Measurements from ENCODE around the gene FAH. TPM values are rescaled to one million over a fixed set of nuclear protein-coding genes. Genes with fewer than 3 reads are reported as not detected.

FAH gene
- polyA plus RNA-seq, 3 donors: 16.5 to 25.4 (median 24.0) TPM

DNA sequence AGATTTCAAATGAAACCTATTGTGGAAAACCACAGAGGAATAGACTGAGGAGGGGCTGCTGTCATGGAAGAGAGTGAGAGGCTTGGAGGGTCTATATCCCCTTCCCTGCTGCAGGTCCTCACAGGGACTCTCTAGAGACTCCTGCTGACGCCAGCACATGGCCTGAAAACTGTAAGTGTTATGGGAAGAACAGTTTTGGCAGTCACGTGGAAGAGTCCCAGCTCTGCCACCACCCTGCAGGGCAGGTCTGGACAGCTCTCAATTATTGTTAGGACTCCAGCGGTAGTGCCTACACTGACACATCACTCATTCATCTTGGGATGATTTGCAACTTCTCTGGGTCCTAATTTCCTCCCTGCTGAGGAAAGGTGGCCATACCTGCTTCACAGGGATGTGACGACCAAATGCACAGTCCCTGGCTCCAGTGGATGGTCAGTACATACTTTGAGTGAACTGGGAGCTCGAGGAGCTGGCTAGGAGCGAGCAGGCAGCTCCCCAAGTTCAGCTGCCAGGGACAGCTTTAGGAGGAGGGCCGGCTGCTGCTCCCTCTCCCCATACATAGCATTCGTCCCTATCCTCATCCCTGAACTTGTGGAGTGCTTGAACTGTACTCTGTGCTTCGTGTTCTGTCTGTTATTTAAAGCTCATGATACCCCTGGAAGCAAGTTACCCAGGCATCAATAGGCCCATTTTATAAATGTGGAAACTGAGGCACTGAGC is 50.0 kb downstream of the FAH start:
- no peaks in the 10 kb centered on the region for H3K4me1 Mint-ChIP-seq
- no peaks in the 10 kb centered on the region for H3K9me3 Mint-ChIP-seq
- Histone ChIP-seq H3K79me2 (ENCODE audit: insufficient read depth, low read length) (no peaks in the 10 kb centered on the region), H4K20me1 (ENCODE audit: insufficient read depth, low read length) (no peaks in the 10 kb centered on the region), H3K4me1 (ENCODE audit: control insufficient read depth in 1 of 2, insufficient read depth in 2 of 2, low read length in 2 of 2) (no peaks in the 10 kb centered on the region), H2AFZ (ENCODE audit: insufficient read depth, low read depth, low read length, poor library complexity, severe bottlenecking) (no peak overlapping the region), H3K27ac (ENCODE audit: low read depth in 1 of 2, low read length in 2 of 2) (no peak overlapping the region), H3K36me3 (replicated peaks in 1 of 2; ENCODE audit: control insufficient read depth in 1 of 2, insufficient read depth in 2 of 2, low read length in 2 of 2) (no peaks in the 10 kb centered on the region), H3K27me3 (ENCODE audit: control insufficient read depth in 2 of 2, insufficient read depth in 2 of 2, low read length in 2 of 2) (peaks cover 0 to 12% of the 10 kb centered on the region in 2 donors), H3K9ac (ENCODE audit: insufficient read depth, low read length, poor library complexity, severe bottlenecking) (no peak overlapping the region), H3K4me2 (replicated peaks; ENCODE audit: extremely low read depth, low read length, poor library complexity, severe bottlenecking) (no peak overlapping the region), H3K9me3 (replicated peaks in 1 of 2; ENCODE audit: control insufficient read depth in 1 of 2, insufficient read depth in 1 of 2, low read length in 2 of 2) (no peaks in the 10 kb centered on the region), H3K4me3 (replicated peaks in 1 of 3; ENCODE audit: low read depth in 2 of 3, low read length in 3 of 3) (no peak overlapping the region)
- TF ChIP-seq, protein P1, sequence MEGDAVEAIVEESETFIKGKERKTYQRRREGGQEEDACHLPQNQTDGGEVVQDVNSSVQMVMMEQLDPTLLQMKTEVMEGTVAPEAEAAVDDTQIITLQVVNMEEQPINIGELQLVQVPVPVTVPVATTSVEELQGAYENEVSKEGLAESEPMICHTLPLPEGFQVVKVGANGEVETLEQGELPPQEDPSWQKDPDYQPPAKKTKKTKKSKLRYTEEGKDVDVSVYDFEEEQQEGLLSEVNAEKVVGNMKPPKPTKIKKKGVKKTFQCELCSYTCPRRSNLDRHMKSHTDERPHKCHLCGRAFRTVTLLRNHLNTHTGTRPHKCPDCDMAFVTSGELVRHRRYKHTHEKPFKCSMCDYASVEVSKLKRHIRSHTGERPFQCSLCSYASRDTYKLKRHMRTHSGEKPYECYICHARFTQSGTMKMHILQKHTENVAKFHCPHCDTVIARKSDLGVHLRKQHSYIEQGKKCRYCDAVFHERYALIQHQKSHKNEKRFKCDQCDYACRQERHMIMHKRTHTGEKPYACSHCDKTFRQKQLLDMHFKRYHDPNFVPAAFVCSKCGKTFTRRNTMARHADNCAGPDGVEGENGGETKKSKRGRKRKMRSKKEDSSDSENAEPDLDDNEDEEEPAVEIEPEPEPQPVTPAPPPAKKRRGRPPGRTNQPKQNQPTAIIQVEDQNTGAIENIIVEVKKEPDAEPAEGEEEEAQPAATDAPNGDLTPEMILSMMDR (IDR thresholded peaks at IDR 0.05): no peak
- intact Hi-C loops (cut with micrococcal nuclease): no loop called here
- H3K27ac Mint-ChIP-seq: no peak overlapping the region
- 62% methylated on average over 2 of the region's 9 CpGs for WGBS (ENCODE audit: insufficient coverage)
- H3K36me3 Mint-ChIP-seq: no peaks in the 10 kb centered on the region
- no peak overlapping the region for H3K4me3 Mint-ChIP-seq
- DNase-seq: no peak
- H3K27me3 Mint-ChIP-seq (ENCODE audit: low read depth in 3 of 3): peaks cover 7 to 14% (median 9%) of the 10 kb centered on the region in 3 donors

DNA sequence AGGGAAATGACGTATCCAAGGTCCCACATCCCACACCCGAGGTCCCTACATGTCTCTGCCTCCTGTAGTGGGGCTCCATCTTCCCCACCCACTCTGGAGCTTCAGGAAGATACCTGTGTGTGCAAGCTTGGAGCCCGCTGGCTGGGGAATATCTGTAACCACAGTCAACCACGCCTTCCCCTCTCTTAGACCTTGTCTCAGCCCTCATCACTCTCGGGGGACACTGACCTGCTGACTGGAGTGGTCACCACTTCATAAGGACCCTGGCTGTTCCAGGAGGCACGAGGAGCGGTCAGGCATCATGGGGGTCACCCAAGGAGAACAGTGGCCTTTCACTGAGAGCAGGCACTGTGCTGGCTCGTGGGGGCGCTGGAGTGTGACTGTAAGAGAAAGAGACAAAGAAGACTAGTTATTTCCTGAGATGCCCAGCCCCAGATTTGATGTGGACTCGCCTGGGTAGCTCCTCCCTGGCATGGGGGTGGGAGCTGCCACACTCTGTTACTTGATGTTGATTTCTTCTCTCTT is 50.6 kb downstream of the FAH start:
- H3K4me3 Mint-ChIP-seq: no peak overlapping the region
- H2AFZ ChIP-seq (ENCODE audit: insufficient read depth, low read depth, low read length, poor library complexity, severe bottlenecking): no peak overlapping the region
- H3K79me2 ChIP-seq (ENCODE audit: insufficient read depth, low read length): no peaks in the 10 kb centered on the region
- no peaks in the 10 kb centered on the region for H3K4me1 Mint-ChIP-seq
- no peak overlapping the region for H3K27ac Mint-ChIP-seq
- H3K36me3 ChIP-seq (replicated peaks in 1 of 2; ENCODE audit: control insufficient read depth in 1 of 2, insufficient read depth in 2 of 2, low read length in 2 of 2): no peaks in the 10 kb centered on the region
- H3K27me3 Mint-ChIP-seq (ENCODE audit: low read depth in 3 of 3): peaks cover 7 to 14% (median 9%) of the 10 kb centered on the region in 3 donors
- DNase-seq: no peak
- no peaks in the 10 kb centered on the region for H3K36me3 Mint-ChIP-seq
- intact Hi-C loops (cut with micrococcal nuclease): no loop called here
- TF ChIP-seq, protein P1 (IDR thresholded peaks at IDR 0.05): no peak
- WGBS (ENCODE audit: insufficient coverage): 87% methylated on average over 5 of the region's 10 CpGs
- no peaks in the 10 kb centered on the region for H3K9me3 Mint-ChIP-seq
- no peak overlapping the region for H3K4me3 ChIP-seq (replicated peaks in 1 of 3; ENCODE audit: low read depth in 2 of 3, low read length in 3 of 3)
- H3K9ac ChIP-seq (ENCODE audit: insufficient read depth, low read length, poor library complexity, severe bottlenecking): no peak overlapping the region
- H3K4me1 ChIP-seq (ENCODE audit: control insufficient read depth in 1 of 2, insufficient read depth in 2 of 2, low read length in 2 of 2): no peaks in the 10 kb centered on the region
- H3K27ac ChIP-seq (ENCODE audit: low read depth in 1 of 2, low read length in 2 of 2): no peak overlapping the region
- peaks cover 0 to 12% of the 10 kb centered on the region in 2 donors for H3K27me3 ChIP-seq (ENCODE audit: control insufficient read depth in 2 of 2, insufficient read depth in 2 of 2, low read length in 2 of 2)
- no peaks in the 10 kb centered on the region for H4K20me1 ChIP-seq (ENCODE audit: insufficient read depth, low read length)
- H3K9me3 ChIP-seq (replicated peaks in 1 of 2; ENCODE audit: control insufficient read depth in 1 of 2, insufficient read depth in 1 of 2, low read length in 2 of 2): no peaks in the 10 kb centered on the region
- no peak overlapping the region for H3K4me2 ChIP-seq (replicated peaks; ENCODE audit: extremely low read depth, low read length, poor library complexity, severe bottlenecking)
